22Rv1 (cell line): ENCODE measurements around the gene GPRIN2.

Source experiments
- CTCF ChIP-seq: fragments of 450-650 bp; IDR thresholded peaks from 2 replicates; pipeline ENCODE4 v1.5.1; 2017; ENCODE audit warnings: mild to moderate bottlenecking
- ZFX ChIP-seq: fragments of 450-650 bp; IDR thresholded peaks from 2 replicates; pipeline ENCODE4 v1.6.1; 2017; ENCODE audit warnings: antibody characterized with exemption, borderline replicate concordance

GRCh38 chr10:46522295-46523118 is 34.0 kb downstream of the GPRIN2 start:
- TF ChIP-seq CTCF (no peak), ZFX (no peak)
